Stimulated activated CD4-positive, alpha-beta T cell treated with anti-CD3 and anti-CD28 coated beads, Interleukin-4, amount 100 ng/mL, for 24 hours (primary cell): ENCODE data around the gene UCN.
A peak's percentile ranks its signal among the peaks of the same experiment; 100 is the strongest.
"Not testable (repeated sequence)": the region's sequence is repeated elsewhere in the genome, so short reads cannot be mapped to it uniquely, and the experiment has no call there.

Source experiments
- DNase-seq: peaks from one replicate; pipeline ENCODE4 v3.0.0-alpha.2; 2020

Gene UCN

GRCh38 chr2:27313882-27314645 is 5.8 kb upstream of the UCN start:
- DNase-seq = no peak

GRCh38 chr2:27312152-27312551 is 3.9 kb upstream of the UCN start:
- no peak for DNase-seq

GRCh38 chr2:27309651-27310050 is 1.4 kb upstream of the UCN start:
- no peak for DNase-seq

- DNase-seq = no peak
Observed at GRCh38 chr2:27307545-27308358, 493 bp downstream of the UCN start.

- DNase-seq = no peak
Observed at GRCh38 chr2:27307287-27307544, 1.0 kb downstream of the UCN start.

GRCh38 chr2:27306573-27307286 is 1.5 kb downstream of the UCN start:
- peak; percentile 34 for DNase-seq

GRCh38 chr2:27306136-27306535 is 2.1 kb downstream of the UCN start:
- DNase-seq = no peak

GRCh38 chr2:27305516-27305915 is 2.7 kb downstream of the UCN start:
- DNase-seq = no peak

GRCh38 chr2:27304488-27305240 is 3.6 kb downstream of the UCN start:
- no peak for DNase-seq

GRCh38 chr2:27303093-27304025 is 4.9 kb downstream of the UCN start:
- peak; percentile 57 for DNase-seq

GRCh38 chr2:27300606-27301005 is 7.6 kb downstream of the UCN start:
- DNase-seq = not testable (repeated sequence)

- DNase-seq = no peak
Observed at GRCh38 chr2:27298391-27299080, 9.7 kb downstream of the UCN start.

- DNase-seq = no peak
Observed at GRCh38 chr2:27297195-27297594, 11.1 kb downstream of the UCN start.

GRCh38 chr2:27296481-27296880 is 11.8 kb downstream of the UCN start:
- no peak for DNase-seq

GRCh38 chr2:27294928-27295327 is 13.3 kb downstream of the UCN start:
- DNase-seq = no peak

GRCh38 chr2:27291865-27292264 is 16.4 kb downstream of the UCN start:
- DNase-seq = no peak

GRCh38 chr2:27290549-27290948 is 17.7 kb downstream of the UCN start:
- no peak for DNase-seq

GRCh38 chr2:27288610-27289009 is 19.6 kb downstream of the UCN start:
- no peak for DNase-seq

GRCh38 chr2:27285481-27285880 is 22.8 kb downstream of the UCN start:
- DNase-seq = no peak

GRCh38 chr2:27284996-27285395 is 23.2 kb downstream of the UCN start:
- no peak for DNase-seq

- no peak for DNase-seq
Observed at GRCh38 chr2:27282892-27283291, 25.4 kb downstream of the UCN start.
